ENCODE results near the gene ADGRG3.

ADGRG3 gene

GRCh38 chr16:57648581-57649442 lies 19.3 kb upstream of the ADGRG3 start:
- peak; percentile 91 for DNase-seq (ENCODE audit: low spot score)
- TF ChIP-seq, protein P1, sequence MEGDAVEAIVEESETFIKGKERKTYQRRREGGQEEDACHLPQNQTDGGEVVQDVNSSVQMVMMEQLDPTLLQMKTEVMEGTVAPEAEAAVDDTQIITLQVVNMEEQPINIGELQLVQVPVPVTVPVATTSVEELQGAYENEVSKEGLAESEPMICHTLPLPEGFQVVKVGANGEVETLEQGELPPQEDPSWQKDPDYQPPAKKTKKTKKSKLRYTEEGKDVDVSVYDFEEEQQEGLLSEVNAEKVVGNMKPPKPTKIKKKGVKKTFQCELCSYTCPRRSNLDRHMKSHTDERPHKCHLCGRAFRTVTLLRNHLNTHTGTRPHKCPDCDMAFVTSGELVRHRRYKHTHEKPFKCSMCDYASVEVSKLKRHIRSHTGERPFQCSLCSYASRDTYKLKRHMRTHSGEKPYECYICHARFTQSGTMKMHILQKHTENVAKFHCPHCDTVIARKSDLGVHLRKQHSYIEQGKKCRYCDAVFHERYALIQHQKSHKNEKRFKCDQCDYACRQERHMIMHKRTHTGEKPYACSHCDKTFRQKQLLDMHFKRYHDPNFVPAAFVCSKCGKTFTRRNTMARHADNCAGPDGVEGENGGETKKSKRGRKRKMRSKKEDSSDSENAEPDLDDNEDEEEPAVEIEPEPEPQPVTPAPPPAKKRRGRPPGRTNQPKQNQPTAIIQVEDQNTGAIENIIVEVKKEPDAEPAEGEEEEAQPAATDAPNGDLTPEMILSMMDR (IDR thresholded peaks at IDR 0.05; ENCODE audit: extremely low read depth, missing control alignments): peak; percentile 100

DNA sequence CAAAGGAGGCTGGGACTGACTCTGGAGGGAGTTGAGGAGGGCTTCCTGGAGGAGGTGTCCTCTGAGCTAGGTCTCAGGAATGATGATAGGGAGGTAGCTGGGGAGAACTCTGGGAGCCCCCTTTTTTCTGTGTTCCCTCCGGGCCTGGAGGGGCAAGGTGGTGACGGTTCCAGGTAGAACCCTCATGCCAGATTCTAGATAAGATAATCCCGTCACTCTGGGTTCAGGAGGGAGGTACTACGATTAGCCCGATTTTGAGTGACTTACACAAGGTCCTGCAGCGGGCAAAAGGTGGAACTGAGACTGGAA lies 18.7 kb upstream of the ADGRG3 start:
- TF ChIP-seq, protein P1 (IDR thresholded peaks at IDR 0.05; ENCODE audit: extremely low read depth, missing control alignments): no peak
- DNase-seq (ENCODE audit: low spot score): no peak

DNA sequence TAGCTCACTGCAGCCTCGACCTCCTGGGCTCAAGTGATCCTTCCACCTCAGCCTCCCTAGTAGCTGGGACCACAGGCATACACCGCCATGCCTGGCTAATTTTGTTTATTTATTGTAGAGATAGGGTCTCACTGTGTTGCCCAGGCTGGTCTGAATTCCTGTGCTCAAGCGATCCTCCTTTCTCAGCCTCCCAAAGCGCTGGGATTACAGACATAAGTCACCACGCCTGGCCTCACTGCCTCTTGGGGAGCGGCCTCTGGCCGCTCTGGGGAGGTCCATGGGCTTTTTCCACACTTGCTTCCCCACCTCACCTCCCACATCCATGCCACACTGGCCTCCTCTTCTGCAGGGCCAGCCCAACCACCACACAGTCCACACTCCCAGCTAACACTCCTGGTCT lies 18.3 kb upstream of the ADGRG3 start:
- DNase-seq (ENCODE audit: low spot score): no peak
- TF ChIP-seq, protein P1 (IDR thresholded peaks at IDR 0.05; ENCODE audit: extremely low read depth, missing control alignments): no peak

DNA sequence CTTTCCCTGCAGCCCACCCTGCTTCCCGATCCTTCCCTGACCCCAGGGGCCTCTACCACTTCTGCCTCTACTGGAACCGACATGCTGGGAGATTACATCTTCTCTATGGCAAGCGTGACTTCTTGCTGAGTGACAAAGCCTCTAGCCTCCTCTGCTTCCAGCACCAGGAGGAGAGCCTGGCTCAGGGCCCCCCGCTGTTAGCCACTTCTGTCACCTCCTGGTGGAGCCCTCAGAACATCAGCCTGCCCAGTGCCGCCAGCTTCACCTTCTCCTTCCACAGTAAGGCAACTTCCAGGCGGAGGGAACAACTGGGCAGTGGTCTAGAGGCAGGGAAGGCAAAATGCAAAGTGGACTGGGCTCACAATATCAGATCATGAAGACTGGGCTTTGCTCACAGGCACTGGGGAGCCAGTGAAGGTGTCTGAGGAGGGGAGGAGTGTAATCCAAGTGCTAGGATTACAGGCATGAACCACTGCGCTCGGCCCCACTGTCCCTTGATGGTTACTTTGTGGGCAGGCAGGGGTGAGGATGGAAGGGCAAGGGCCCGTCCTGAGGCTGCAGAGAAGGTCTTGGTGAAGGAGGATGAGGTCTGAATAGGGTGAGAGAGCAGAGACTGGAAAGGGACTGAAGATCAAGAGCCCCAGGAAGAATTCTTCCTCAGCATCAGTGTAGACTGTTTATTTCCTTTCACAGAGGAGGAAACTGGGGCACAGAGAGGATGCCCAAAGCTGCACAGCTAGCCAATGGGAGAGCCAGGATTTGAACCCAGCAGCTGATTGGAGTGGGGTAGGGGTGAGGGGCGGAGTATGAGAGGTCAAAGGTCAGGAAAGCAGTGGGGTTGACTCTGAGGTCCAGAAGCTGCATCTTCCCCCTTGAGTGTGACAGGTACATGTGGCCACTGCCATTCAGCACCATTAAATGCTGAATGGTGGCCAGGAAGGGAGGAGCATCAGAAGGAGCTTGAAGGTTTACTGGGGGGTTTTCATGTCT lies 16.5 kb upstream of the ADGRG3 start:
- DNase-seq (ENCODE audit: low spot score): no peak
- TF ChIP-seq, protein P1 (IDR thresholded peaks at IDR 0.05; ENCODE audit: extremely low read depth, missing control alignments): no peak

GRCh38 chr16:57652695-57653471 lies 15.2 kb upstream of the ADGRG3 start:
- TF ChIP-seq, protein P1 (IDR thresholded peaks at IDR 0.05; ENCODE audit: extremely low read depth, missing control alignments): no peak

GRCh38 chr16:57653936-57654335 lies 14.2 kb upstream of the ADGRG3 start:
- DNase-seq (ENCODE audit: low spot score): no peak
- TF ChIP-seq, protein P1 (IDR thresholded peaks at IDR 0.05; ENCODE audit: extremely low read depth, missing control alignments): no peak

More at GRCh38 chr16:57652695-57653471, 15.2 kb upstream of the ADGRG3 start:
- no peak for DNase-seq (ENCODE audit: low spot score)
